ENCODE data around the gene ZCCHC18. TPM values are rescaled to one million over a fixed set of nuclear protein-coding genes. Genes with fewer than 3 reads are reported as not detected.

Gene ZCCHC18
- total and polyA plus RNA-seq, 2 of the 4 experiments (the other 2 are of a cell fraction): 0.36 to 1.5 TPM

DNA sequence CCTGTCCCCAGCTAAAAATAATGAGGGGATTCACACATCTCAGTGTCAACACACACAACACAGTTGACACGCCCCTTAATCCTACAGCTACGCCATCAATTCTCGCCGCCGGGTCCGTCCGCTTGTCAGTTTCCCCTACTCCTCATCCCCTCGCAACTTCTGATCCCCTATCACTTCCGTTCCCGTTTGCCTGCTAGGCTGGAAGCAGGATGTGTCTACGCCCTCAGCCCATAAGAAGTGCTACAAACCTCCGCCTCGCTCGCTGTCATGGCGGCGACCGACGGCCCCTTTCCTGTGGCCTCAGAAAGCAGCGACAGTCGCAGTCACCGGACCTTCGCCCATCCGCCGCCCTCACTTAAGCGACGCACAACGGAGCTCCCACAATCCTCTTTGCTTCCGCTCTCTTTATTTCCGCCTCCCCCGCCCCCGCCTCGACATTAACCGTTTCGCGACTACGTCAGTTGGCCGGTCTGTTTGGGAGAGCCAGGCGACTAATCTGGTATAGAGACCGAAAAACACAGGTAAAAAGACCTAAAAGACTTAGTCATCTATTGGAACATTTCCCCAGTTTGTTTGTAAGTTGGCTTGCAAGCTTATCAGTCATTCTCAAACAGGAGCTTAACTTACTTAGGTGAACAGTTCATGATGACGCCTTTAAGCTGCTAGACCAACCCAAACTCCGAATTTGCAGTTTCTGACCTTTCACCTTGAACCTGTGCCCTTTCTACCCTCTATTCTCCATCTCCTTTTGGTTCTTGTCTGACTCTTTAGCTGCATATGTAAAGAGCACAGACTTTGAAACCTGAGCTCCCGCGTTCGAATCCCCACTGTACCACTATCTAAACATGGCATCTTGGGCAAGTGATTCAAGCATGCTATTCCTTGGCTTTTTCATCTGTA lies 44.6 kb downstream of the ZCCHC18 start, which contains the start of gene SLC25A53:
Gene SLC25A53 (minus strand): TSS at position 380 of the 900 bp plus-strand sequence. CDS start 51,752 bp downstream, outside the sequence.
- Histone ChIP-seq H3K9me1 (ENCODE audit: insufficient read depth, low read length) (no peaks in the 10 kb centered on the region), H4K91ac (ENCODE audit: insufficient read depth, low read depth, low read length) (peak within 1 kb of the TSS; percentile 56), H4K8ac (ENCODE audit: low read depth in 2 of 2, low read length in 2 of 2) (peak within 1 kb of the TSS; percentile 70 to 95), H2BK120ac (ENCODE audit: low read depth, low read length) (peak within 1 kb of the TSS; percentile 59; the same call in 1 of the 2 replicates), H3K4me3 (ENCODE audit: insufficient read depth, low read depth, low read length) (peak within 1 kb of the TSS; percentile 97), H3K36me3 (ENCODE audit: control insufficient read depth, insufficient read depth, low read length) (no peaks in the 10 kb centered on the region), H2AK9ac (replicated peaks; ENCODE audit: low read depth, low read length, poor library complexity) (peak within 1 kb of the TSS; percentile 80), H2BK15ac (ENCODE audit: low read depth, low read length) (no peak within 1 kb of the TSS; the same call in 2 of the 3 replicates), H3K27ac (ENCODE audit: insufficient read depth, low read length) (peak within 1 kb of the TSS; percentile 98), H3K9ac (ENCODE audit: low read depth, low read length) (peak within 1 kb of the TSS; percentile 93), H2AK5ac (ENCODE audit: low read depth, low read length) (no peak within 1 kb of the TSS), H4K20me1 (ENCODE audit: insufficient read depth, low read length) (no peaks in the 10 kb centered on the region), H2BK5ac (ENCODE audit: low read depth, low read length, poor library complexity, severe bottlenecking) (peak within 1 kb of the TSS; percentile 97), H3K18ac (ENCODE audit: low read depth, low read length) (peak within 1 kb of the TSS; percentile 77), H3K14ac (replicated peaks; ENCODE audit: low read depth, low read length) (peak within 1 kb of the TSS; percentile 70; the same call in 1 of the 2 replicates), H4K5ac (ENCODE audit: low read depth, low read length) (peak within 1 kb of the TSS; percentile 98), H2BK20ac (ENCODE audit: low read depth, low read length) (no peak within 1 kb of the TSS; the same call in 1 of the 2 replicates), H3K4me2 (ENCODE audit: low read depth, low read length) (peak within 1 kb of the TSS; percentile 88), H3K23ac (ENCODE audit: low read depth, low read length) (no peak within 1 kb of the TSS), H3K27me3 (ENCODE audit: control insufficient read depth, insufficient read depth, low read length) (no peaks in the 10 kb centered on the region), H3K4ac (ENCODE audit: low read depth, low read length) (peak within 1 kb of the TSS; percentile 63), H2AFZ (replicated peaks; ENCODE audit: low read length, poor library complexity) (peak within 1 kb of the TSS; percentile 96), H3K56ac (ENCODE audit: extremely low read depth, insufficient read depth, low read length) (peak within 1 kb of the TSS; percentile 67), H3K79me1 (ENCODE audit: low read depth in 1 of 2, low read length in 2 of 2) (0 out of 4 replicates have a peak, but pooled peaks cover 0 to under 1% of the 10 kb centered on the region in 2 experiments), H3K4me1 (ENCODE audit: control insufficient read depth, insufficient read depth, low read length) (no peaks in the 10 kb centered on the region), H3K9me3 (ENCODE audit: control insufficient read depth, insufficient read depth, low read length) (no peaks in the 10 kb centered on the region)
- no TSS peak for BruUV-seq (replicated peaks)
- CTCF ChIA-PET: interaction anchor here (0.8 kb wide), 1 partner anchor 39 kb away, joined by 5 read pairs; no protein-coding TSS in a partner anchor
- 28% methylated on average over 15 of the region's 44 CpGs; no CpG with 5 or more reads in 1 of the 2 experiments for WGBS, 2 experiments (ENCODE audit: extremely low coverage in 2 of 2, insufficient read length in 1 of 2)
- POLR2A ChIA-PET (ENCODE audit: unreplicated experiment): no interaction called here
- in situ Hi-C loops (cut with MboI; ENCODE audit: low sequenced_read_pairs): no loop called here
- dilution Hi-C loops (cut with HindIII; ENCODE audit: low sequenced_read_pairs, unreplicated experiment): no loop called here
- TF ChIP-seq BHLHE40 (IDR thresholded peaks at IDR 0.05; ENCODE audit: low read depth, low read length) (no peak), MXI1 (IDR thresholded peaks at IDR 0.05; ENCODE audit: borderline replicate concordance, low read depth, low read length) (0 out of 2 replicates have a peak, but pooled peaks have one; percentile 10), RFX5 (IDR thresholded peaks at IDR 0.05; ENCODE audit: low read depth, low read length) (no peak), USF2 (IDR thresholded peaks at IDR 0.05; ENCODE audit: low read depth, low read length) (no peak), CHD1 (IDR thresholded peaks at IDR 0.05; ENCODE audit: low read depth, low read length) (no peak), POLR2A (IDR thresholded peaks at IDR 0.05; ENCODE audit: low read depth, low read length) (peak; percentile 73), CEBPB (IDR thresholded peaks at IDR 0.05; ENCODE audit: low read depth, low read length) (no peak), MAZ (IDR thresholded peaks at IDR 0.05; ENCODE audit: borderline replicate concordance, low read depth, low read length) (0 out of 2 replicates have a peak, but pooled peaks have one; percentile 54), RAD21 (IDR thresholded peaks at IDR 0.05; ENCODE audit: low read length) (no peak), CTCF (conservative IDR thresholded peaks at IDR 0.05; ENCODE audit: low read depth, low read length) (no peak)
- intact Hi-C loops (cut with micrococcal nuclease): no loop called here
- DNase-seq (peak; percentile 71), ATAC-seq (ENCODE audit: low read depth) (peak; percentile 96)
